HG03097 (cell line): ENCODE results near the gene ZNF324.
"Not testable (repeated sequence)": the region's sequence is repeated elsewhere in the genome, so short reads cannot be mapped to it uniquely, and the experiment has no call there.

ENCODE experiments used
- ATAC-seq: cut with Tn5 transposase; IDR thresholded peaks from one replicate; pipeline ENCODE4 v1.9.1; 2021; ENCODE audit not compliant: unreplicated experiment, low FRiP score

Gene ZNF324

DNA sequence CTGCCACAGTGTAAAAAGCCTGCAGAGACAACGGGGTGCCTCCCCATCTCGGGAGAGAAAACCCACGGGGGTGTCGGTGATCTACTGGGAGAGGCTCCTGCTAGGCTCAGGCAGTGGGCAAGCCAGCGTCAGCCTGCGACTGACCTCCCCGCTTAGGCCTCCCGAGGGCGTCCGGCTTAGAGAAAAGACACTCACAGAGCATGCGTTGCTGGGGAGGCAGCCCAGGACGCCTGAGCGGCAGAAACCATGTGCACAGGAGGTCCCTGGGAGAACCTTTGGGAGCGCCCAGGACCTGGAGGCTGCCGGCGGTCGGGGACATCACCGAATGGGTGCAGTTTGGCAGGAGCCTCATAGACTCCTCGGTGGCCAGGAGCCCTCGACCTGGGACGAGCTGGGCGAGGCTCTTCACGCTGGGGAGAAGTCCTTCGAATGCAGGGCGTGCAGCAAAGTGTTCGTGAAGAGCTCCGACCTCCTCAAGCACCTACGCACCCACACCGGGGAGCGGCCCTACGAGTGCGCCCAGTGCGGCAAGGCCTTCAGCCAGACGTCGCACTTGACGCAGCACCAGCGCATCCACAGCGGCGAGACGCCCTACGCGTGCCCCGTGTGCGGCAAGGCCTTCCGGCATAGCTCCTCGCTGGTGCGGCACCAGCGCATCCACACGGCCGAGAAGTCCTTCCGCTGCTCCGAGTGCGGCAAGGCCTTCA is 4.1 kb downstream of the ZNF324 start:
- ATAC-seq = not testable (repeated sequence)

DNA sequence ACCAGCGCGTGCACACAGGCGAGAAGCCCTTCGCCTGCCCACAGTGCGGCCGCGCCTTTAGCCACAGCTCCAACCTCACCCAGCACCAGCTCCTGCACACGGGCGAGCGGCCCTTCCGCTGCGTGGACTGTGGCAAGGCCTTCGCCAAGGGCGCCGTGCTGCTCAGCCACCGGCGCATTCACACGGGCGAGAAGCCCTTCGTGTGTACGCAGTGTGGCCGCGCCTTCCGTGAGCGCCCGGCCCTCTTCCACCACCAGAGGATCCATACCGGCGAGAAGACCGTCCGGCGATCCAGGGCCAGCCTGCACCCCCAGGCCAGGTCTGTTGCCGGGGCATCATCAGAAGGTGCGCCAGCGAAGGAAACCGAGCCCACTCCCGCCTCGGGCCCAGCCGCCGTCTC is 4.9 kb downstream of the ZNF324 start:
- ATAC-seq = no peak

DNA sequence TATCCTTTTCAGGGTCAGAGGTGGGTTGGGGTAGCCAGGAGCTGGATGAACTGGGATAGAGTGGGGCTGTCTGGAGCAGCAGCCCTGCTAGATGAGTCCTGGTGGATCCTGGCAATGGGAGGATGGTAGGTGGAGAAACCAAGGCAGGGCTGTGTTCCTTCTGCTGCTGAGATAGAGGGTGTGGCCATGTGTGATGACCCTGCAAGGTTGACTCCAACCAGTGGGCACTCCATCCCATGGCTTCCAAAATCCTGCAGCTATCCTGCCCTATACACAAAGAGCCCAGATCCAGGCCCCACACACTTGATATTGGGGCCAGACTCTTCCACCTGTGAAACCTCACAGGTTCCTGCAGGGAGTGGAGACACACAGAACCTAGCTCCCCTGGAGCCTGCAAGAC is 6.9 kb downstream of the ZNF324 start:
- ATAC-seq = no peak

GRCh38 chr19:58474291-58474996 is 7.6 kb downstream of the ZNF324 start:
- no peak for ATAC-seq

- no peak for ATAC-seq
Measured at GRCh38 chr19:58474997-58475713, 8.3 kb downstream of the ZNF324 start.

GRCh38 chr19:58475714-58476497 is 9.0 kb downstream of the ZNF324 start, which contains the start of gene ZNF446:
Gene ZNF446 (plus strand): TSS chr19:58476352. CDS start chr19:58477219, 867 bp downstream.
- peak; percentile 85 for ATAC-seq

GRCh38 chr19:58476498-58477015 is 9.7 kb downstream of the ZNF324 start:
- ATAC-seq = no peak

DNA sequence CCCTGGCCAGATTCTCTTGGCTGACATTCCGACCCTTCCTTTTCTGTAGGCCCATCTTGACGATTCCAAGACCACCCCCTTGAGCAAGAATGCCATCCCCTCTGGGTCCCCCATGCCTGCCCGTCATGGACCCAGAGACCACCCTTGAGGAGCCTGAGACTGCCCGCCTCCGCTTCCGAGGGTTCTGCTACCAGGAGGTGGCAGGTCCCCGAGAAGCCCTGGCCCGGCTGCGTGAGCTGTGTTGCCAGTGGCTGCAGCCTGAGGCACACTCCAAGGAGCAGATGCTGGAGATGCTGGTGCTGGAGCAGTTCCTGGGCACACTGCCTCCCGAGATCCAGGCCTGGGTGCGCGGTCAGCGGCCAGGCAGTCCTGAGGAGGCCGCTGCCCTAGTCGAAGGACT is 10.2 kb downstream of the ZNF324 start:
- no peak for ATAC-seq

- no peak for ATAC-seq
Measured at GRCh38 chr19:58477871-58478270, 11.0 kb downstream of the ZNF324 start.

DNA sequence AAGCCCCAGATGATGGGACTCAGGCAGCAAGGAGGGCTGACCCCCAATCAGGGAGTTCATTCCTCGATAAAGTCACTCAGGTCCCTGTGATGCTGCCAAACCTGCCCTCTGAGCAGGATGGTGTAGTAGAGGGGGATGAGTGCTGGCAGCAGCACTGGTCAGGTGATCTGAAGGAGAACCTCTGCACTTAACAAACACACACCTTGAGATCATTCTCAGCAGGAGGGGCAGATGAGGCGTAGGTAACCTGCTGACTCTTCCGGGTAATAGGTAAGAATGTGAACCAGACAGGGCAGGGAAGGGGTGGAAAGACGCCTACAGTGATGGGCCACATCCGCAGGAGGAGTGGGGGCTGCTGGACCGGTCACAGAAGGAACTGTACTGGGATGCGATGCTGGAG is 12.4 kb downstream of the ZNF324 start:
- ATAC-seq = no peak

- no peak for ATAC-seq
Measured at GRCh38 chr19:58479736-58480480, 13.0 kb downstream of the ZNF324 start.

GRCh38 chr19:58480481-58480830 is 13.6 kb downstream of the ZNF324 start:
- ATAC-seq = no peak

- ATAC-seq = no peak
Measured at GRCh38 chr19:58480831-58481230, 14.0 kb downstream of the ZNF324 start.

- ATAC-seq = no peak
Measured at GRCh38 chr19:58482372-58482771, 15.5 kb downstream of the ZNF324 start.

- ATAC-seq = no peak
Measured at GRCh38 chr19:58483776-58484175, 16.9 kb downstream of the ZNF324 start.

GRCh38 chr19:58484349-58484748 is 17.5 kb downstream of the ZNF324 start:
- ATAC-seq = not testable (repeated sequence)

DNA sequence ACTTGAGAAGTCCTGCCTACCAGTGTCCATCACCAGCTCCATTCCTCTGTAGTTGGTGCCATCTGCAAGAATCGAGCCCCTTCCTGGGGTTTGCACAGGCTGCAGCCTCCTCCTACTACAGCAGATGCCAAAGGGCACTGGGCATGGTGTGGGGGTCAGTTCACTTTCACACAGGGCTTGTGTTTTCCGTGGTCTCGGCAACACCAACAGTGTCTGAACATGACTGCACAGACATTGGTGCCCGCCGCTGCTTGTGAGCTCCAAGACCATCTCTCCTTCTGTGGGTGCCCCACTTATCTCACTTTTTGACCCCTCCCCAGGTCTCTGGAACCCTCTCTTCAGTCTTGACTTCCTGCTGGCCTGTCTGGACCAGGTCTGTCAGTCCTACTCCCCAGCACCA is 24.5 kb downstream of the ZNF324 start:
- no peak for ATAC-seq

- ATAC-seq = no peak
Measured at GRCh38 chr19:58492265-58492664, 25.4 kb downstream of the ZNF324 start.

DNA sequence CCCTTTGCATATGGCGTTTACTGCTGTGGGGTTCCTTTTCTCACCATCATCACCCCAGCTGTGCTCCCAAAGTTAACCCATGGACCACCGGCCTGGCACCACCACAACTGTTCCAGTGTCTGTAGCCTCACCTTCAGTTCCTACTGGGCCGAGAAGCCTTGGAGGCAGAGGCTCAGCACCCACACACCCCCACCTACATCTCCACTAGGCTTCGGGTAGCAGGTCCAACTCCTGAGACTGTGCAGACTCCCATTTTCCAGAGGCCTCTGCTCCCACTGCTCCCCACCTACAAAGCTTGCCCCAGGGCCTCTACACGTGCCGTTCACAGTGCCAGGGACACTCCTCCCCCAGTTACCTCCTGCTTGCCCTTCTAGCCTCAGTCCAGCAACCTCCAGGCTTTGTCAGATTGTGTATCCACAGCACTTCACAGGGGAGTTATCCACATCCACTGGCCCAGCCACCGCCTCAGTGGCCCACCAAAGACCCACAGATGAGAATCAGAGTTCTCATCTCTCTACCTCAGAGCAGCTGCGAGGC is 30.8 kb downstream of the ZNF324 start:
- ATAC-seq = no peak
